ENCODE results near the gene CDH1.

The CDH1 gene

DNA sequence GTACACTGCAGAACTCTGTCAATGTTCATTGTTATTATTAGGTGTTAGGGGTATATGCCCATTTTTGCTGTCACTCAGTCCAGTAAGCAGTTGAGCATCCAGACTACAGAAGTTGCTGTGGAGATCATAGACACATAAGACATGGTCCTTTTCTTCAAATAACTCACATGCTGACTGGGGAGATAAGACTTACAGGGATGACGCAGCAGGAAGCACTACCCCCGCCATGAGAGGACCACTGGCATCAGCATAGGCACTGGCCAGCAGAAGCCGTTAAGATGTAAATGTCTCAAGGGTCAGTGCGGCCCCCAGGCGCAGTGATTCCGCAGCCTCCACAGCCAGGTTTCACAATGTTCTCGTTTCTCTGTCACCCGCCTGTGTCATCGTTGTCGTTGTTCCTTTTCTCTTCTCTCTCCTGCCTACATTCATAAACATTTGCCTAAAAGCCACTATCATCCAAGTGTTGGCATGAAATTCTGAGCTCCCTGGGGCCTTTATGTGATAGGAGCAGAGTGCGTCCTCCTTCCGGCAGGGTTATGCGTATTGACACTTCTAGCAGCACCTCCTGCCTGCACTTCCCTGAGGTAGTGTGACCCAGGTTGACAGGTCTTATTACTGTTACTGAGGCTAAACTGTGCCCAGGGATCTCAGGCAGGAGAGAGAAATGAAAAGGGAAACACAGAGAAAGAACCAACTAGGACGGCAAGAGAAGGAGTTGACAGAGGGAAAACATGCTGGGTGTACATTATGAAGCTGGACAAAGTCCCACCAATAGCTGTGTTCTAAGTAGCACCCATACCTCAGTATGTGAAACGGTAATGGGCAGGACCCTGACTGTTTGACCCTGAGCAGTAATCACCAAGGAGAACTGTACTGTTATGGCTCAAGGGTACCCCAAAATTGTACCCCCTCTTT, 124.1 kb downstream of the CDH1 start:
- no peak for DNase-seq

DNA sequence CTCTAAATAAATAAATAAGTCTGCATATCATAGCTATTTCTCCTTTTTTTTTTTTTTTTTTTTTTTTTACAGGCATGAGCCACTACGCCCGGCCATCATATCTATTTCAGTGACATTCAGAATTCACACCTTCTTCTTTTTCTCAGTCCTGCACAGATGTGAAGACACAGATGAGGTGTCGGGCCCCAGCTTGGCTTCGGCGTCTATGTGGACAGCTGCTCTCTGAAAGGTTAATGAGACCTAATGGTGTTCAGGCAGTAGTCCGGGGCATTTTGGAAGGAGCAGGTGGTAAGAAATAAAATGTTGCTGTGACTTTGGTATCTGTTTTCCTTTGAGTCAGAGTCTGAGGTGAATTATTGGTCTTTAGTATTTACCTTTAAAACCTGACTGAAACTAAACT, 129.8 kb downstream of the CDH1 start:
- no peak for DNase-seq

DNA sequence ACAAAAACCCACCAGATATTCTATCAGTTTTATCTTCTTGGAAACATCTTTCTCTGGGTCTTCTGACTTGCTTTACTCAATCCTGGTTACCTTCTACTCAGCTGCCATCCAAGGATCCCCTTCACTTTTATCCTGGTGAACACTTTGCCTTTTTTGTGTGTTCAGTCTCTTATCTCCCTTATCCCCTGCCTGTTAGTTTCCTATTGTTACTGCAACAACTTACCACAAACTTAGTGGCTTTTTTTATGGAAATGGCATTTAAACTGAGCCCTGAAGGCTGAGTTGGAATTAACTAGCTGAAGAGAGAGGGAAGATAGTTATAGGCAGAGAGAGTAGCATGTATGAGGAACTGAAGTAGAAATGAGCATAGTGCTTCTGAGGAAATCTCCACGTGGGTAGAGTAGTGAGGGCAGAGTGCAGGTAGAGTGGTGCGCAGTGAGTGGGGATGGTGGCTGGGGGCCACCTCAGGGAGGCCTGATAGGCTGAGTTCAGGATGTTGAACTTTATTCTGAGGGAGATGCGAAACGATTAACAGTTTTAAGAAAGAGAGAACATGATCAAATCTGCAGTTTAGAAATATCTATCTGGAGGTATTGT, 132.5 kb downstream of the CDH1 start:
- DNase-seq = no peak

DNA sequence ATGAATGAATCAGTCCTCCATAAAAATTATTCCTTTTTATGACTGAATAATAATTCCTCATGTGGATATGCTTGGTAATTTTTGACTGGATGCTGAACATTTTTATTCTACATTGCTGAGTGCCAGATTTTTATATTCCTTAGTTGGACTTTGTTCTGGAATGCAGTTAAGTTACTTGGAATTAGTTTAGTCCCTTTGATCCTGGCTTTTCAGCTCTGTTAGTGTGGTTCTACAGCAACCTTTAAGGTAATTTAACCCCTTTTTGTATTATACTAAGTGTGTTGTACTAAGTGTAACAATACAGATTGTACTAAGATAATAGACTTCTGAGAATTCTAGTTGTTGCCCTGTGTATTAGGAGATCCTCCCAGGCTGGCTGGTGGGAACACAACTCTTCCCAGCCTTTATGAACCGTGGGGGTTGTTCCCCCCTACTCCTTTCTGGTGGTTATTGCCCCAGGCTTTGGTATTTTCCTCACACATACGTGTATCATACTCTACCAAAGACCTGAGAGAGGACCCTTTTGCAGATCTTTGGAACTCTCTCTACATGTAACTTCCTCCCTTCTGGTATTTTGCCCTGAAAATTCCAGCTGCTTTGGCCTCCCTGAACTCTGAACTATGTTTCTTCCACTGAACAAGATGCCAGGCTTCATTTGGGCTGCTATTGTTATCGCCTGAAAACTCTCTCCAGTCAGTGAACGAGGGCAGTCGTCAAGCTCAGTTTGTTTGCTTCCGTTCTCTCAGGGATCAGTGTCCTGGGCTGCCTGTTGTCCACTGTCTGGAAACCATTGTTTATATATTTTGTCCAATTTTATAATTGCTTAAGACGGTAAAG, 136.8 kb downstream of the CDH1 start:
- DNase-seq = no peak

DNA sequence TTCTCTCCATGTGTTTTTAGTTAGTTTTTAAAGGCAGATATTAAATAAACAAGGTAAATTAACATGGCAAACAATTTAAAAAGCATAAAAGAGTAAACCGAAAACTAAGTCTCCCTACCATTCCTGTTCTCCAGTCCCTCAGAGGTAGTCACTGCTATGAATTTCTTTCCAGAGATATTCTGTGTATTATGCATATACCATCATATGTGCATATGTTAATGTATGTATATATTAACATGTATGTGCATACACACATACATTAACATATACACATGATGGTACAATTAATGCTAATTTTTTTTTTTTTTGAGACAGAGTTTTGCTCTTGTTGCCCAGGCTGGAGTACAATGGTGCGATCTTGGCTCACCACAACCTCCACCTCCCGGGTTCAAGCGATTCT, 138.8 kb downstream of the CDH1 start:
- DNase-seq = no peak

DNA sequence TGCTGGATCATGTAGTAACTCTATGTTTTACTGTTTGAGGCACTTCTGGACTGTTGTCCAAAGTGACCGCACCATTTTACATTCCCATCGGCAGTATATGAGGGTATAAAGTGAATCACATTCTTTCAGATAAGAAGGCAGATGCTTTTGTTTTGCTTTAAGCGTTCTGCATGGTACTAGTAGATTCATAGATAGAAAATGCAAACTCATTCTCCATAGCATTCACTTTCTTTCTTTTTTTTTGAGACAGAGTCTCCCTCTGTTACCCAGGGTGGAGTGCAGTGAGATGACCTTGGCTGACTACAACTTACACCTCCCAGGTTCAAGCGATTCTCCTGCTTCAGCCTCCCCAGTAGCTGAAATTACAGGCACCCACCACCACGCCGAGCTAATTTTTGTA, 146.6 kb downstream of the CDH1 start:
- DNase-seq = no peak

DNA sequence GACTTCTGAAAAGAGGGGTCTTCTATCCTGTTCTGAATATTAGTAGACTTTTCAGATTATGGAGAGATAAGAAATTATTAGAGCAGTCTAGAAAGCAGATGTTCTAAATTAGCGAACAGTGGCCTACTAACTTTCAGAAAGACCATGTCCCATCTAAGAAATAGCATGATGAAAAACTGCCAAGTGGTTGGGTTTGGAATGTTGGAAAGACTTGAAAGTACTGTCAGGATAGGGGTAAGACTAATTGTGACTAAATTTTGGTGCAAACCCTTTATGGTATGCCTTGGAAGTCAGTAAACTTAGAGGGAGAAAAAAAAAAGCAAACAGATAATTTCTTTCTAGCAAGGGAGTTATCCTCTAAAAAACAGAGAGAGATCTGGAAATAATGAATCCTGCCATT, 147.3 kb downstream of the CDH1 start:
- DNase-seq = no peak

Data from right forelimb (tissue), 1 donor.